Measurements from ENCODE around the gene SRSF6.
"Not testable (repeated sequence)": the region's sequence is repeated elsewhere in the genome, so short reads cannot be mapped to it uniquely, and the experiment has no call there.

The SRSF6 gene

DNA sequence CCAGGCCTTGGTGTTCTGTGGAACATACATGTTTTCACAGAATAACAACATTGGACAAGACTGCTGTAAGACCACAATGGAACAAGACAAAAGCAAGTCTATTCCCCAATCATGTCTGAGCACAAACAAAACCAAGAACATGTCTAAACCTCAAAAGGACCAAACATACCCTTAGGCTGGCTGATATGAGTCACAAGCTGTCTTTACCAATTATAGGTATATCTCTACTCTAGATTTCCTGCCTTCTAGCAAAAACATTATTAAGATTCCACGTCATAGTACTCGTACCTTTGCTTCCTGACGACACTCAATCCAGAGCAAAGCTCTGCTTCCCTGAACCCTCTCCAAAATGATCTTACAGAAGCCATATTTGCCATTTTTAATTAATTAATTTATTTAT lies 34.4 kb downstream of the SRSF6 start:
- Mint-ChIP-seq H3K4me1 (no peaks in the 10 kb centered on the region), H3K27ac (no peak overlapping the region), H3K4me3 (no peak overlapping the region), H3K9me3 (peaks cover 25% of the 10 kb centered on the region), H3K27me3 (ENCODE audit: low read depth, poor library complexity) (peaks cover 32% of the 10 kb centered on the region), H3K36me3 (ENCODE audit: low read depth) (no peaks in the 10 kb centered on the region)
- TF ChIP-seq CTCF (IDR thresholded peaks at IDR 0.05) = no peak
- DNase-seq = no peak

DNA sequence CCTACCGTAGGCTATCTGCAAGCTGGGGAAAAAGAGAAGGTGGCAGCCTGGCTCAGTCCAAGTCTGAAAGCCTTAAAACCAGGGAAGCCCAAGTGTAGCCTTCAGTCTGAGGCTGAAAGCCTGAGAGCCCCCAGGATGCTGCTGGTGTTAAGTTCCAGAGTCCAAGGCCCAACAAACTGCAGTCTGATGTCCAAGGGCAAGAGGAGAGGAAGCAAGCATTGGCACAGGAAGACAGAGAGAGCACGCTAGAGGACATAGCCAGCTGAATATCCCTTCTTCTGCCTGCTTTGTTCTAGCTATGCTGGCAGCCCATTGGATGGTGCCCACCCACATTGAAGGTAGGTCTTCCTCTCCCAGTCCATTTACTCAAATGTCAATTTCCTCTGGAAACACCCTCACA lies 37.7 kb downstream of the SRSF6 start:
- TF ChIP-seq CTCF (IDR thresholded peaks at IDR 0.05) = no peak
- peaks cover 37% of the 10 kb centered on the region for H3K27me3 Mint-ChIP-seq (ENCODE audit: low read depth, poor library complexity)
- H3K4me3 Mint-ChIP-seq = no peak overlapping the region
- H3K27ac Mint-ChIP-seq = no peak overlapping the region
- no peaks in the 10 kb centered on the region for H3K4me1 Mint-ChIP-seq
- DNase-seq = no peak
- H3K9me3 Mint-ChIP-seq = peaks cover 16% of the 10 kb centered on the region
- no peaks in the 10 kb centered on the region for H3K36me3 Mint-ChIP-seq (ENCODE audit: low read depth)

DNA sequence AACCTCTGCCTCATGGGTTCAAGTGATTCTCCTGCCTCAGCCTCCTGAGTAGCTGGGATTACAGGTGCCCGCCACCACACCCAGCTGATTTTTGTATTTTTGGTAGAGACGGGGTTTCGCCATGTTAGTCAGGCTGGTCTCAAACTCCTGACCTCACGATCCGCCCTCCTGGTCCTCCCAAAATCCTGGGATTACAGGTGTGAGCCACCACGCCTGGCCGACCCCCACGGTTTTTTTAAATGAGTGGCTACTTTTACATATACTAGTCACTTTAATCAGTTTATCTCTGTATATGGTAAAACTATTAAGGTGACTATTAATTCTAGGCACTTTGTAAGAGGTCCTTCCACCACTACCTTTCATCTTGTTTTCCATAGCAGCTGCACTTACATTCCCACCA lies 44.3 kb downstream of the SRSF6 start:
- not testable (repeated sequence) for H3K4me1 Mint-ChIP-seq; H3K9me3 Mint-ChIP-seq; H3K36me3 Mint-ChIP-seq (ENCODE audit: low read depth); H3K4me3 Mint-ChIP-seq; H3K27ac Mint-ChIP-seq; DNase-seq
- H3K27me3 Mint-ChIP-seq (ENCODE audit: low read depth, poor library complexity) = peaks cover 59% of the 10 kb centered on the region

DNA sequence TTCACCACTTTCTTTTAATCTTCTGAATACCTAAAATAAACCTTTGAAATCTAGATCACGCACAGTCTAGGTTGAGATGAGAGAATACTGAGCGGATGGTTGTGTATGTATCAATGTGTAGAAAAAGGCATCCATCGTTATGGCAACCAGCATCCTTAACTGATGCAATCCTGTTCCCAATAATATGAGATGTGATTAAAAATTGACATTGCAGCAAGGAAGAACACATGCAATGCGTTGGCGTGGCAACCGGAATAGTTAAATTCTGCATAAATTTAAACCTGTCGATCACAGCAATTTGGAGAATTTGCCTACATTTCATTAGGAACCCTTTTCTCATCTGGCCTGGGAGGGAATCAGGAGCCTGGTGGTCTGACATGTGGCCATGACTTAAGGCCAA lies 48.5 kb downstream of the SRSF6 start:
- H3K36me3 Mint-ChIP-seq (ENCODE audit: low read depth) = no peaks in the 10 kb centered on the region
- peaks cover 4% of the 10 kb centered on the region for H3K4me1 Mint-ChIP-seq
- no peak overlapping the region for H3K27ac Mint-ChIP-seq
- H3K4me3 Mint-ChIP-seq = peak overlapping the region; percentile 80
- peaks cover 3% of the 10 kb centered on the region for H3K9me3 Mint-ChIP-seq
- H3K27me3 Mint-ChIP-seq (ENCODE audit: low read depth, poor library complexity) = peaks cover 74% of the 10 kb centered on the region
- TF ChIP-seq CTCF (IDR thresholded peaks at IDR 0.05) = no peak
- DNase-seq = no peak

DNA sequence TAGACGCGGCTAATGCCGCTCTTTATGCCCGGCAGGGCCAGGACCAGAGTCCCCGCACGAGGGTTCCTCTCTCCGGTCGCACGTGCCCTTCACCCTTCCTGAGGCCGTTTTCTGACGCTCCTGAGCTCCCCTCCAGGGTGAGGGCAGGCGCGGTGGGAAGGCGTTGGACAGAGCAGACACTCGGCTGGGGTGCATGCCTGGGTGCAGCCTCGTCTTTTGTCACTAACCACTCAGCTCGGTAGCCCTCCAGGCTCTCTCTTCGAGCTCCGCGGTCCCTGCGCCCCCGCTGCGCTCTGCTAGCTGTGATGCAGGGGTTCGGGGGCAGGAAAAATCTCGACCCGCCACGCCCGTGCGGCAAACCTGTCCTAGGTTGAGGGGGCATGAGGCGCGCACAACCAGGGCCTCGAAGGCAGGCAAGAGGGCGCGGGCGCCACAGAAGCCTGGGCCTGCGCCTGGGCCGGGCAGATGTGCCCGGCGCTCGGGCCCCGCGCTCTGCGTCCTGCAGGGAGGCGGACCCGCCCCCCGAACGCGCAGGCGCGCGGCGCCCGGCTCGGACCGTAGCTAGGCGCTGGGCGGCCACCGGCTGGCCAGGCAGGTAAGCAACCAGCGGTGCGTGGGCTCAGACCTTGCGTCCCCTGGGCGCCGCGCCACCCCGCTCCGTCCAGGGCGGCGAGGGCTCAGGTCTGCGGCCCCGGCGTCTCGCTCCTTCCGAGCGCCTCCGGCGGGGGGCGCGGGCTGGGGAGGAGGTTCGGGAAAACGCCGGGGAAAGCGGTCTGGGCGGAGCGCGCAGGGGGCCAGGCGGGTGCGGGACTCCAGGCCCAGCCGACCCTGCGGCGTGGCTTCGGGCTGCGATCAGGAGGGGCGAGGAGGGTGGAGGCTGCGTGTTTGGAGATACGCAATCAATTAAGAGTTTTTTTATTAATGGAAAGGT lies 49.7 kb downstream of the SRSF6 start, which contains the start of gene L3MBTL1:
TSS of gene L3MBTL1 (plus strand) at position 548 of the 931 bp plus-strand sequence. CDS start 5,807 bp downstream, outside the sequence.
- peak; percentile 82 for DNase-seq
- H3K27me3 Mint-ChIP-seq (ENCODE audit: low read depth, poor library complexity) = peaks cover 67% of the 10 kb centered on the region
- peaks cover 4% of the 10 kb centered on the region for H3K4me1 Mint-ChIP-seq
- H3K9me3 Mint-ChIP-seq = peaks cover 3% of the 10 kb centered on the region
- no peak within 1 kb of the TSS for H3K27ac Mint-ChIP-seq
- no peaks in the 10 kb centered on the region for H3K36me3 Mint-ChIP-seq (ENCODE audit: low read depth)
- TF ChIP-seq CTCF (IDR thresholded peaks at IDR 0.05) = no peak
- peak within 1 kb of the TSS; percentile 82 for H3K4me3 Mint-ChIP-seq

GRCh38 chr20:43508106-43508505 lies 50.4 kb downstream of the SRSF6 start:
- DNase-seq = peak; percentile 28
- peaks cover 60% of the 10 kb centered on the region for H3K27me3 Mint-ChIP-seq (ENCODE audit: low read depth, poor library complexity)

More at GRCh38 chr20:43508106-43508505, 50.4 kb downstream of the SRSF6 start:
- H3K4me3 Mint-ChIP-seq = peak overlapping the region; percentile 82
- no peaks in the 10 kb centered on the region for H3K36me3 Mint-ChIP-seq (ENCODE audit: low read depth)
- no peak overlapping the region for H3K27ac Mint-ChIP-seq
- peaks cover 8% of the 10 kb centered on the region for H3K4me1 Mint-ChIP-seq
- no peak for TF ChIP-seq CTCF (IDR thresholded peaks at IDR 0.05)
- H3K9me3 Mint-ChIP-seq = peaks cover 3% of the 10 kb centered on the region

Measured in nephron progenitor cell (in vitro differentiated cells).